Smooth muscle cell (in vitro differentiated cells): ENCODE measurements around the gene HPSE. TPM values are rescaled to one million over a fixed set of nuclear protein-coding genes. Genes with fewer than 3 reads are reported as not detected.
A peak's percentile ranks its signal among the peaks of the same experiment; 100 is the strongest.

Source experiments
- DNase-seq: peaks from one replicate; lab custom pipeline; 2025; ENCODE audit not compliant: unreplicated experiment; lab: John Stamatoyannopoulos, UW
- H2AFZ ChIP-seq: fragments of 200-600 bp; sonication (generic); 2 replicates; pipeline ENCODE4 v1.6.0; 2016; ENCODE audit warnings: antibody characterized with exemption, low read depth, mild to moderate bottlenecking
- H3F3A ChIP-seq: fragments of 200-600 bp; sonication (generic); 2 replicates; pipeline ENCODE4 v1.6.0; 2017; ENCODE audit warnings: antibody characterized with exemption, low read depth
- H3K27ac ChIP-seq: fragments of 200-600 bp; sonication (generic); 2 replicates; pipeline ENCODE4 v1.5.1; 2016; ENCODE audit warnings: low read depth, mild to moderate bottlenecking
- H3K27me3 ChIP-seq: fragments of 200-600 bp; sonication (generic); 2 replicates; pipeline ENCODE4 v1.6.1; 2016; ENCODE audit warnings: low read depth, mild to moderate bottlenecking
- H3K36me3 ChIP-seq: fragments of 200-600 bp; sonication (generic); 2 replicates; pipeline ENCODE4 v1.5.1; 2016; ENCODE audit warnings: low read depth
- H3K4me1 ChIP-seq: fragments of 200-600 bp; sonication (generic); 2 replicates; pipeline ENCODE4 v1.5.1; 2016; ENCODE audit warnings: low read depth
- H3K4me2 ChIP-seq: fragments of 200-600 bp; sonication (generic); 2 replicates; pipeline ENCODE4 v1.6.0; 2016; ENCODE audit warnings: mild to moderate bottlenecking
- H3K4me3 ChIP-seq: fragments of 200-600 bp; sonication (generic); 2 replicates; pipeline ENCODE4 v1.5.1; 2016; ENCODE audit warnings: mild to moderate bottlenecking
- H3K79me2 ChIP-seq: fragments of 200-600 bp; sonication (generic); 2 replicates; pipeline ENCODE4 v1.6.0; 2016; ENCODE audit warnings: low read depth, mild to moderate bottlenecking
- H3K9ac ChIP-seq: fragments of 200-600 bp; sonication (generic); 2 replicates; pipeline ENCODE4 v1.6.0; 2016; ENCODE audit warnings: low read depth
- H3K9me3 ChIP-seq: fragments of 200-600 bp; sonication (generic); replicated peaks from 2 replicates; pipeline ENCODE4 v1.5.1; 2016; ENCODE audit warnings: low read depth
- H4K20me1 ChIP-seq: fragments of 200-600 bp; sonication (generic); 2 replicates; pipeline ENCODE4 v1.6.0; 2016; ENCODE audit warnings: low read depth
- WGBS: methylation state at CpG from one replicate; pipeline ENCODE4 v1.1.7; 2016; ENCODE audit warnings: low lambda C conversion rate; 5-methylcytosine and 5-hydroxymethylcytosine counted together
- polyA plus RNA-seq: library from polyadenylated mRNA; unstranded; fragments of >200 nt; fragmentation: Nextera tagmentation; extraction: Ambion mirVana; gene quantifications from 2 replicates; pipeline ENCODE4 v1.2.1, GENCODE V29; 2016
- total RNA-seq: library from RNA; depleted of rRNA; stranded (reverse); fragments of >200 nt; gene quantifications from 2 replicates; pipeline ENCODE4 v1.2.3, GENCODE V29; 2014
- TF ChIP-seq, protein P1 (sequence below): fragments of 200-600 bp; sonication (generic); IDR thresholded peaks from 2 replicates; pipeline ENCODE4 v1.5.1; 2017; ENCODE audit warnings: borderline replicate concordance, mild to moderate bottlenecking, antibody characterized with exemption; ENCODE audit not compliant: insufficient read depth, poor library complexity, severe bottlenecking

HPSE gene
- total and polyA plus RNA-seq, 2 experiments from 2014 or later: 0.50 to 1.3 TPM

DNA sequence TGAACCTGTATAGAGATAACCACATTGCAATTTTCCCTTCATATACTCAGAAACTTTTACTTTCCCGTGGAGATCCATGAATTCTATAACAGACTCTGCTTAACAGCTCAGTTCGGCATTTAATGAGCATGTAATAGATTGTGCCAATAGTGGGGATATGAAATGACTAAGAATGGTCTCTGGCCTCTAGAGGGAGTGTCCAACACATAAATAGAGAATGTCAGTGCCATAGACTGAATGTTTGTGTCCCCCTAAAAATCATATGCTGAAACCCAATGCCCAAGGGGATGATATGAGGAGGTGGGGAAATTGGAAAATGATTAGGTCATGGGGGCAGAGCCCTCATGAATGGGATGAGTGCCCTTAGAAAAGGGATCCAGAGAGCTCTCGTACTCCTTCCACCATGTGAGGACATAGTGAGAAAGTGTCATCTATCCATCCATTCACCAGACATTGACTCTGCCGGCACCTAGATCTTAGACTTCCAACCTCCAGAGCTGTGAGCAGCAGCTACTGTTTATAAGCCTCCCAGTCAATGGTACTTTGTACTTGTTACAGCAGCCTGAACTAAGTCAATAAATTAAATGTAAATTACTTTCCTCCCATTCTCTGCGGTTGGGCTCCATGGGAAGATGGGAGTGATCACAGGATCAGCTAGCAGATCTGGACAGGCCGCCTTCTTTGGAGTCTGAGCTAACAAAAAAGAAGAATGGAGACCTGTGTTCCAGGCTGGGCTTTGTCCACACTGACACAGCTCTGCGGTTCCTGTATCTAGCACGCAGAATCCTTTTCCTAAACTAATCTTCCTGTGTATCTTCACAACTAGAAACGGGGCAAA is 28.1 kb upstream of the HPSE start:
- Histone ChIP-seq H3K9me3 (no peaks in the 10 kb centered on the region), H3K27me3 (no peaks in the 10 kb centered on the region), H4K20me1 (no peaks in the 10 kb centered on the region), H2AFZ (no peak overlapping the region), H3K36me3 (no peaks in the 10 kb centered on the region), H3K9ac (no peak overlapping the region), H3F3A (no peaks in the 10 kb centered on the region), H3K4me3 (no peak overlapping the region), H3K27ac (no peak overlapping the region), H3K4me1 (peaks cover 4% of the 10 kb centered on the region), H3K4me2 (no peak overlapping the region), H3K79me2 (no peaks in the 10 kb centered on the region)
- no peak for DNase-seq
- WGBS: 79% methylated on average over 9 of the region's 9 CpGs
- TF ChIP-seq, protein P1, sequence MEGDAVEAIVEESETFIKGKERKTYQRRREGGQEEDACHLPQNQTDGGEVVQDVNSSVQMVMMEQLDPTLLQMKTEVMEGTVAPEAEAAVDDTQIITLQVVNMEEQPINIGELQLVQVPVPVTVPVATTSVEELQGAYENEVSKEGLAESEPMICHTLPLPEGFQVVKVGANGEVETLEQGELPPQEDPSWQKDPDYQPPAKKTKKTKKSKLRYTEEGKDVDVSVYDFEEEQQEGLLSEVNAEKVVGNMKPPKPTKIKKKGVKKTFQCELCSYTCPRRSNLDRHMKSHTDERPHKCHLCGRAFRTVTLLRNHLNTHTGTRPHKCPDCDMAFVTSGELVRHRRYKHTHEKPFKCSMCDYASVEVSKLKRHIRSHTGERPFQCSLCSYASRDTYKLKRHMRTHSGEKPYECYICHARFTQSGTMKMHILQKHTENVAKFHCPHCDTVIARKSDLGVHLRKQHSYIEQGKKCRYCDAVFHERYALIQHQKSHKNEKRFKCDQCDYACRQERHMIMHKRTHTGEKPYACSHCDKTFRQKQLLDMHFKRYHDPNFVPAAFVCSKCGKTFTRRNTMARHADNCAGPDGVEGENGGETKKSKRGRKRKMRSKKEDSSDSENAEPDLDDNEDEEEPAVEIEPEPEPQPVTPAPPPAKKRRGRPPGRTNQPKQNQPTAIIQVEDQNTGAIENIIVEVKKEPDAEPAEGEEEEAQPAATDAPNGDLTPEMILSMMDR: peak; percentile 32

DNA sequence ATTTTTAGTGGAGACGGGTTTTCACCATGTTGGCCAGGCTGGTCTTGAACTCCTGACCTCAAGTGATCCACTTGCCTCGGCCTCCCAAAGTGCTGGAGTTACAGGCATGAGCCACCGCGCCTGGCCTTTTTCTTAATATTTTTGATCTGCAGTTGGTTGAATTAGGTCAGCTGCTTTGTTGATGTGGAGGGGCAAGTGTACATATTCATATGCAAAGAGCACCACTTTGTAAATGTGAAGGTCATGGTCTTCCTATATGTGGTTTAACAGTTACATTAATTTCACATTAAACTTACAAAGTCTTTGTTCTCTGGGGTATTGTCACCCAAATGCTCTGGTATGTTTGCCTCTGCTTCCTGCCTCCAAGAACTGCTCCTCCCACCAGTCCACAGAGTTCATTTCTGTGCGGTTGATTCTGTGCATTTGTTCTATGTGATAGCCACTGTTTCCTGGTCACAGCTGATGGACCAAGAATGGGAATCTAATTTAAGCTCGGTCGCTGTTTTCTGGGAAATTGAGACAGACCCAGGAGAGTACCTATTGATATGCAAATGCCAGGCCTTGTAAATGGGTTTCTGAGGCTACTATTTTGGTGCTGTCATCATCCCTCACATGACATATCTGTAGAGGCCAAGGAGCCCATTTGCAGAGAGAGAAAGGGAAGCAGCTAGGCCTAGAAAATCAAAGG is 26.9 kb upstream of the HPSE start:
- Histone ChIP-seq H3K4me2 (no peak overlapping the region), H3K9me3 (no peaks in the 10 kb centered on the region), H4K20me1 (no peaks in the 10 kb centered on the region), H2AFZ (no peak overlapping the region), H3K79me2 (no peaks in the 10 kb centered on the region), H3K4me1 (peaks cover 4% of the 10 kb centered on the region), H3K9ac (no peak overlapping the region), H3K4me3 (no peak overlapping the region), H3K27me3 (no peaks in the 10 kb centered on the region), H3F3A (no peaks in the 10 kb centered on the region), H3K27ac (no peak overlapping the region), H3K36me3 (no peaks in the 10 kb centered on the region)
- DNase-seq: no peak
- TF ChIP-seq, protein P1: no peak
- 78% methylated on average over 7 of the region's 7 CpGs for WGBS

DNA sequence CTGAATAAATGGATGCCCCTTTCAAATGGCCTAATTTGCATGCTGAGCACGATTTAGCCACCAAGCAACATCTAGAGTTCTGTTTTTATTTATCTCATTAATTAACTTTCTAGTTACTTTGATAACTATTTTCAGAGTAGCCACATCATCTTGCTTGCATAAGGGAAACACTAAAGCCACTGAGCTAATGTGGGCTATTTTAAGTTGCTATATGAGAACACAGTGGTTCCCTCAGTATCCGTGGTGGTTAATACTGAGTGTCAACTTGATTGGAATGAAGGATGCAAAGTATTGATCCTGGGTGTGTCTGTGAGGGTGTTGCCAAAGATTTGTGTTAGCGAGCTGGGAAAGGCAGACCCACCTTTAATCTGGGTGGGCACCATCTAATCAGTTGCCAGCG is 25.4 kb upstream of the HPSE start:
- Histone ChIP-seq H3K79me2 (no peaks in the 10 kb centered on the region), H2AFZ (no peak overlapping the region), H3K27ac (no peak overlapping the region), H3K36me3 (no peaks in the 10 kb centered on the region), H3K9ac (no peak overlapping the region), H3K4me2 (no peak overlapping the region), H3F3A (no peaks in the 10 kb centered on the region), H3K4me1 (peaks cover 4% of the 10 kb centered on the region), H3K27me3 (no peaks in the 10 kb centered on the region), H3K4me3 (no peak overlapping the region), H4K20me1 (no peaks in the 10 kb centered on the region), H3K9me3 (no peaks in the 10 kb centered on the region)
- 90% methylated on average over 4 of the region's 4 CpGs for whole genome bisulfite sequencing
- DNase-seq: no peak
- TF ChIP-seq, protein P1: no peak

DNA sequence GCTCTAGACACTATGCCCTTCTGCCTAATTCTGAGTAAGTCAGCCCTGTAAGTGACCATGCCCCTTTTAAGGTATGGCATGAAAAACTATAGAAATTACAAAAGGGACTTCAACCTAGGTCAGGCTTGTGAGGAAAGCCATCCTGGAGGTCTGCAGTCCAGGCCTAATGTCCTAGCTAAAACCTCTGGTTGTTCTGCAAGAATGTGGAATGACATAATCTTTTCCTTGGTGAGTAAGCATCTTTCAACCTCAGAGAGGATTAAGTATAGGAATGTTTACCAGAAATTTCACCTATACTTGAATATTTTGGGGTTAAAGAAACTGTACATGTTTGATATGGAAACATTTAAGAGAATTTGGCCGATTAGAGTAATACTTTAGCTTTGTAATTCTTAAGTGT is 23.8 kb upstream of the HPSE start:
- H2AFZ ChIP-seq: no peak overlapping the region
- H4K20me1 ChIP-seq: no peaks in the 10 kb centered on the region
- H3K4me2 ChIP-seq: peak overlapping the region; percentile 41
- peaks cover 4% of the 10 kb centered on the region for H3K4me1 ChIP-seq
- H3K27me3 ChIP-seq: no peaks in the 10 kb centered on the region
- H3F3A ChIP-seq: no peaks in the 10 kb centered on the region
- no peak overlapping the region for H3K4me3 ChIP-seq
- no peaks in the 10 kb centered on the region for H3K36me3 ChIP-seq
- peak overlapping the region; percentile 82 for H3K27ac ChIP-seq
- no peaks in the 10 kb centered on the region for H3K9me3 ChIP-seq
- no peak overlapping the region for H3K9ac ChIP-seq
- WGBS: 48% methylated on average over 1 of the region's 1 CpG
- TF ChIP-seq, protein P1: no peak
- no peaks in the 10 kb centered on the region for H3K79me2 ChIP-seq
- DNase-seq: no peak
